ENCODE measurements around the gene ABHD17A. TPM values are rescaled to one million over a fixed set of nuclear protein-coding genes. Genes with fewer than 3 reads are reported as not detected.
A peak's percentile ranks its signal among the peaks of the same experiment; 100 is the strongest.

ABHD17A gene
- polyA plus RNA-seq, 3 donors: 69.8 to 96.1 (median 79.0) TPM

- H3K27me3 Mint-ChIP-seq (ENCODE audit: low read depth in 3 of 3): peaks cover 0 to 4% (median 0%) of the 10 kb centered on the region in 3 donors
Observed at GRCh38 chr19:1864480-1865171, 20.7 kb downstream of the ABHD17A start.

More at GRCh38 chr19:1864480-1865171, 20.7 kb downstream of the ABHD17A start:
- no peaks in the 10 kb centered on the region for H3K9me3 ChIP-seq (replicated peaks in 1 of 2; ENCODE audit: control insufficient read depth in 1 of 2, insufficient read depth in 1 of 2, low read length in 2 of 2)
- H3K4me3 ChIP-seq (replicated peaks in 1 of 3; ENCODE audit: low read depth in 2 of 3, low read length in 3 of 3): peak overlapping the region; percentile 67 to 93 (median 93)
- Mint-ChIP-seq H3K36me3 (peaks cover 0 to 8% of the 10 kb centered on the region in 2 donors), H3K4me1 (peaks cover 32% of the 10 kb centered on the region), H3K4me3 (peak overlapping the region; percentile 80 to 81), H3K9me3 (no peaks in the 10 kb centered on the region), H3K27ac (peak overlapping the region; percentile 69 to 95 (median 92))
- peaks cover 41% of the 10 kb centered on the region for H3K79me2 ChIP-seq (ENCODE audit: insufficient read depth, low read length)
- WGBS (ENCODE audit: insufficient coverage): under 1% methylated on average over 44 of the region's 52 CpGs
- H3K4me1 ChIP-seq (ENCODE audit: control insufficient read depth in 1 of 2, insufficient read depth in 2 of 2, low read length in 2 of 2): peaks cover 38 to 40% of the 10 kb centered on the region in 2 donors
- peak overlapping the region; percentile 95 for H3K4me2 ChIP-seq (replicated peaks; ENCODE audit: extremely low read depth, low read length, poor library complexity, severe bottlenecking)
- peak overlapping the region; percentile 88 for H2AFZ ChIP-seq (ENCODE audit: insufficient read depth, low read depth, low read length, poor library complexity, severe bottlenecking)
- peaks cover 30% of the 10 kb centered on the region for H4K20me1 ChIP-seq (ENCODE audit: insufficient read depth, low read length)
- no peaks in the 10 kb centered on the region for H3K36me3 ChIP-seq (replicated peaks in 1 of 2; ENCODE audit: control insufficient read depth in 1 of 2, insufficient read depth in 2 of 2, low read length in 2 of 2)
- peak overlapping the region; percentile 92 to 97 for H3K27ac ChIP-seq (ENCODE audit: low read depth in 1 of 2, low read length in 2 of 2)
- no peaks in the 10 kb centered on the region for H3K27me3 ChIP-seq (ENCODE audit: control insufficient read depth in 2 of 2, insufficient read depth in 2 of 2, low read length in 2 of 2)
- peak overlapping the region; percentile 88 for H3K9ac ChIP-seq (ENCODE audit: insufficient read depth, low read length, poor library complexity, severe bottlenecking)
- TF ChIP-seq CTCF (IDR thresholded peaks at IDR 0.05): peak; percentile 97
- DNase-seq: peak; percentile 67 to 73 (median 71)
- intact Hi-C loops (cut with micrococcal nuclease): loop anchor here in 1 of 2 donors (5.0 kb wide), 1 partner anchor 33 kb away; no protein-coding TSS in a partner anchor

All from CD14-positive monocyte (primary cell).